ENCODE measurements around the gene FAT1.
A peak's percentile ranks its signal among the peaks of the same experiment; 100 is the strongest.

DNA sequence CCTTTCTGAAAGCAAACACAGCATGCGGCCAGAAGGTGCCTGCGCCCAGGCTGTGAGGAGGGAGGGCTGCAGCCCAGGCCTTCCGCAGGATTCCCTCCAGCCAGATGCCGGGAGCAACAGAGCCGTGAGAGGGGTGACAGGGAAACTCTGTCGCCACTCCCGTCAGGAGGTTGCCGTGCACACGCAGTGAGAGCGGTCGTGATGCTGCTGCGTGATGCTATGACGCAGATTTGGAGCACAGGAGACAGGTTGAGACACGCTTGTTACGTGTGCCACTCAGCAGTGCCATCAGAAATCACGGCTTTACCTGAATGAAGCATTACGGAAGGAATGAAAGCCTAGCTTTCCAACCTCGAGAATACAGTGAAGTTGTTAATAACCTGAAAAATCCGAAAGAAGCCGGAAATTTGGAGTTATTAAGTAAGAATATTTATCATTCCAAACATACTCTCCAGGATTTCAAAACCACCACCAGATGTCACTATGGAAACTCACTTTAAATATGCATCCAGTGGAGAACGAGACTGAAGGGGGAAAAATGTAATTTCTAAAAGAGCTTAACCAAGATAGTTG, 54.4 kb downstream of the FAT1 start:
- TF ChIP-seq, protein P1, sequence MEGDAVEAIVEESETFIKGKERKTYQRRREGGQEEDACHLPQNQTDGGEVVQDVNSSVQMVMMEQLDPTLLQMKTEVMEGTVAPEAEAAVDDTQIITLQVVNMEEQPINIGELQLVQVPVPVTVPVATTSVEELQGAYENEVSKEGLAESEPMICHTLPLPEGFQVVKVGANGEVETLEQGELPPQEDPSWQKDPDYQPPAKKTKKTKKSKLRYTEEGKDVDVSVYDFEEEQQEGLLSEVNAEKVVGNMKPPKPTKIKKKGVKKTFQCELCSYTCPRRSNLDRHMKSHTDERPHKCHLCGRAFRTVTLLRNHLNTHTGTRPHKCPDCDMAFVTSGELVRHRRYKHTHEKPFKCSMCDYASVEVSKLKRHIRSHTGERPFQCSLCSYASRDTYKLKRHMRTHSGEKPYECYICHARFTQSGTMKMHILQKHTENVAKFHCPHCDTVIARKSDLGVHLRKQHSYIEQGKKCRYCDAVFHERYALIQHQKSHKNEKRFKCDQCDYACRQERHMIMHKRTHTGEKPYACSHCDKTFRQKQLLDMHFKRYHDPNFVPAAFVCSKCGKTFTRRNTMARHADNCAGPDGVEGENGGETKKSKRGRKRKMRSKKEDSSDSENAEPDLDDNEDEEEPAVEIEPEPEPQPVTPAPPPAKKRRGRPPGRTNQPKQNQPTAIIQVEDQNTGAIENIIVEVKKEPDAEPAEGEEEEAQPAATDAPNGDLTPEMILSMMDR (conservative IDR thresholded peaks at IDR 0.05 in 1 of 2, IDR thresholded peaks at IDR 0.05 in 1 of 2; ENCODE audit: low read depth in 1 of 2, low read length in 2 of 2), result peak; percentile 34 to 58
- TF ChIP-seq EZH2 (IDR thresholded peaks at IDR 0.05; ENCODE audit: low read length, missing control alignments), result no peak

Data from fibroblast of lung (primary cell).